NB4 (cell line): Measurements from ENCODE around the gene RSRC1.
"Not testable (repeated sequence)": the region's sequence is repeated elsewhere in the genome, so short reads cannot be mapped to it uniquely, and the experiment has no call there.

Source experiments
- DNase-seq: peaks from one replicate; pipeline ENCODE4 v3.0.0; 2010; ENCODE audit warnings: low read depth
- H3K4me3 ChIP-seq: one replicate; pipeline ENCODE4 v1.5.1; 2011; ENCODE audit warnings: mild to moderate bottlenecking, low read depth, low read length, moderate library complexity
- MYC ChIP-seq: IDR thresholded peaks from 2 replicates; pipeline ENCODE4 v1.6.1; 2011; ENCODE audit warnings: low read depth, low read length
- POLR2A ChIP-seq: IDR thresholded peaks from 2 replicates; pipeline ENCODE4 v1.6.1; 2011; ENCODE audit warnings: mild to moderate bottlenecking; ENCODE audit not compliant: insufficient read length; ENCODE audit errors: extremely low read depth
- TF ChIP-seq, protein P1 (sequence below): IDR thresholded peaks from one replicate; pipeline ENCODE4 v1.5.1; 2012; ENCODE audit warnings: low read depth, low read length
- TF ChIP-seq, protein P2 (sequence below): IDR thresholded peaks from 2 replicates; pipeline ENCODE4 v1.6.1; 2011; ENCODE audit warnings: low read depth, low read length

RSRC1 gene

DNA sequence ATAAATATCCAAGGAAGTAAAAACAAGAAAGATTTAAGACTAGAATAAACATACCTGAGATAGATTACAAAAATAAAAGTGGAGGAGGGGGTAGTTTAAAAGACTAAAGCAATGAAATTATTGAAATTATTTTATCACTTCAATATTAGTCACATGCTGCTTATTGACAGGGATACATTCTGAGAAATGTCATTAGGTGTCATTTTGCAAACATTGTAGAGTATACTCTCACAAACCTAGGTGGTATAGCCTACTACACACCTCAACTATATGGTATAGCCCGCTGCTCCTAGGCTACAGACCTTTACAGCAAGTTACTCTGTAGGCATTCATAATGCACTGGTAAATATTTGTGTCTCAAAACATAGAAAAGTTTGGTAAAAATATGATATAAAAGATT lies 384.0 kb downstream of the RSRC1 start:
- H3K4me3 ChIP-seq, result no peak overlapping the region
- no peak for TF ChIP-seq MYC
- TF ChIP-seq, protein P1, sequence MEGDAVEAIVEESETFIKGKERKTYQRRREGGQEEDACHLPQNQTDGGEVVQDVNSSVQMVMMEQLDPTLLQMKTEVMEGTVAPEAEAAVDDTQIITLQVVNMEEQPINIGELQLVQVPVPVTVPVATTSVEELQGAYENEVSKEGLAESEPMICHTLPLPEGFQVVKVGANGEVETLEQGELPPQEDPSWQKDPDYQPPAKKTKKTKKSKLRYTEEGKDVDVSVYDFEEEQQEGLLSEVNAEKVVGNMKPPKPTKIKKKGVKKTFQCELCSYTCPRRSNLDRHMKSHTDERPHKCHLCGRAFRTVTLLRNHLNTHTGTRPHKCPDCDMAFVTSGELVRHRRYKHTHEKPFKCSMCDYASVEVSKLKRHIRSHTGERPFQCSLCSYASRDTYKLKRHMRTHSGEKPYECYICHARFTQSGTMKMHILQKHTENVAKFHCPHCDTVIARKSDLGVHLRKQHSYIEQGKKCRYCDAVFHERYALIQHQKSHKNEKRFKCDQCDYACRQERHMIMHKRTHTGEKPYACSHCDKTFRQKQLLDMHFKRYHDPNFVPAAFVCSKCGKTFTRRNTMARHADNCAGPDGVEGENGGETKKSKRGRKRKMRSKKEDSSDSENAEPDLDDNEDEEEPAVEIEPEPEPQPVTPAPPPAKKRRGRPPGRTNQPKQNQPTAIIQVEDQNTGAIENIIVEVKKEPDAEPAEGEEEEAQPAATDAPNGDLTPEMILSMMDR, result no peak
- TF ChIP-seq, protein P2, sequence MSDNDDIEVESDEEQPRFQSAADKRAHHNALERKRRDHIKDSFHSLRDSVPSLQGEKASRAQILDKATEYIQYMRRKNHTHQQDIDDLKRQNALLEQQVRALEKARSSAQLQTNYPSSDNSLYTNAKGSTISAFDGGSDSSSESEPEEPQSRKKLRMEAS, result no peak
- TF ChIP-seq POLR2A, result no peak
- DNase-seq, result no peak

DNA sequence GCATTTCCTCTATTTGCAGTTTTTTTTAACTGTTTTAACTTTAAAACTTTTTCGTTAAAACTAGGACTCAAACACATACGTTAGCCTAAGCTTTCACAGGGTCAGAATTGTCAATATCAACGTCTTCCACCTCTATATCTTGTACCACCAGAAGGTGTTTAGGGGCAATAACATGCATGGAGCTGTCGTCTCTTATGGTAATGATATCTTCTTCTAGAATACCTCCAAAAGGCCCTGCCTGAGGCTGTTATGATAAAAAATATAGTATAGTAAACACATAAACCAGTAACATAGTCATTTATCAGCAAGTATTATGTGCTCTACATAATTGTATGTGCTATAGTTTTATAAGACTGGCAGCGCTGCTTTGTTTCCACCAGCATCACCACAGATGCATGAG lies 384.8 kb downstream of the RSRC1 start:
- TF ChIP-seq, protein P1, result no peak
- TF ChIP-seq, protein P2, result no peak
- TF ChIP-seq MYC (no peak), POLR2A (no peak)
- no peak for DNase-seq
- no peak overlapping the region for H3K4me3 ChIP-seq

DNA sequence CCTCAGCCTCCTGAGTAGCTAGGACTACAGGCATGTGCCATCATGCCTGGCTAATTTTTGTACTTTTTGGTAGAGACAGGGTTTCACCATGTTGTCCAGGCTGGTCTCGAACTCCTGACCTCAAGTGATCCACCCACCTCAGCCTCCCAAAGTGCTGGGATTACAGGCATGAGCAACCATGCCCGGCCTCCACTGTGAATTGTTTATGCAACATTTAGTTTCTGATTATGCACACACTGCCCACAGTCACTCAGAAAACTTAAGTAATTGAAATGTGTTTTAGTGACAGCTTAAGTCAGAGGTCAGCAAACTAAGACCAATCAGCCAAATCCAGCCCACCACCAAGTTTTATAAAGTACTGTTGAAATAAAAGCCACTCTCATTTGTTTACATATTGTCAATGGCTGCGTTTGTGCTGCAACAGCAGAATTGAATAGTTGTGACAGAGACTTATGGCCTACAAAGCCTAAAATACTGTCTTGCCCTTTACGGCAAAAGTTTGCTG lies 385.6 kb downstream of the RSRC1 start:
- DNase-seq, H3K4me3 ChIP-seq: not testable (repeated sequence)

DNA sequence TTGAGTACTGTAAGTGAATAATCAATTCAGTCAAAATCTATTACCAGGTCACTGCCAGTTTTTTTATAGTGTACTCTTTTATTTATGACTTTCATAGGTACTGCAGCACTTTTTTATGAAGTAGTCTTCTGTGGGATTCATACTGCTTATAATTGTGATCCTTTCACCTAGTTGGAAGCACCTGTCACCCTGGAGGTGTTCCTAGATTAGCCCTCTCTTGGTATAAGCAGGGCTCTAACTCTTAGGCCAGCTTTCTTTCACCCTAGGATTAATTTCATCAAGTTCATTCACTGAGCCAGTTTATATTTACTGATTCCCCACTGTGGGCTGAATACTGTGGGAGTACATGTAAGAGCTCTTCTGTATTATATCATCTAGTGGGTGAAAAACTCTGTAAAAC lies 395.2 kb downstream of the RSRC1 start:
- DNase-seq, result no peak
- H3K4me3 ChIP-seq, result no peak overlapping the region
- TF ChIP-seq, protein P2, result no peak
- TF ChIP-seq, protein P1, result no peak
- TF ChIP-seq POLR2A, result no peak
- no peak for TF ChIP-seq MYC

DNA sequence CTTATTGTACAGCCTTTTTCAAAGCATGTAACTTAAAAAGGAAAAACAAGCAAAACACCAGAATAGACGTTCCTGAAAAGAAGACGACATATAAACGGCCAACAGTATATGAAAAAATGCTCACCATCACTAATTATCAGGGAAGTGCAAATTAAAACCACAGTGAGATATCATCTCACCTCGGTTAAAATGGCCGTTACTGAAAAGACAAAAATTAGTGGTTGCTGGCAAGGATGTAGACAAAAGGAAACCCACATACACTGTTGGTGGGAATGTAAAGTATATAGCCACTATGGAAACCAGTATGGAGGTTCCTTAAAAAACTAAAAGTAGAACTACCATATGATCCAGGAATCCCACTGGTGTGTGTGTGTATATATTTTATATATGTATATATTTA lies 396.6 kb downstream of the RSRC1 start:
- TF ChIP-seq, protein P2, result no peak
- TF ChIP-seq, protein P1, result no peak
- no peak for TF ChIP-seq MYC
- TF ChIP-seq POLR2A, result no peak
- DNase-seq, result no peak
- no peak overlapping the region for H3K4me3 ChIP-seq

DNA sequence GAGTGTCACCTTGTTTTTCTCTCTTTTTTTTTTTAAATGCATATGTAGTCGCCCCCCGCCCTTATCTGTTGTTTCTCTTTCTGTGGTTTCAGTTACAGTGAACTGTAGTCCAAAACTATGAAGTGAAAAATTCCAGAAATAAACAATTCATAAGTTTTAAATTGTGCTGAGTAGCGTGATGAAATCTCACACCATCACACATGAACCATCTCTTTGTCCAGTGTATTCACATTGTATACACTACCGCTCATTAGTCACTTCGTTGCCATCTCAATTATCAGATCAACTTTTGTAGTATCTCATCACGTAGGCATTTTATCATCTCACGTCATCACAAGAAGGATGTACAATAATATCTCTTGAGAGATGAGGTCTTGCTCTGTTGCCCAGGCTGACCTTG lies 398.6 kb downstream of the RSRC1 start:
- DNase-seq, result no peak
- no peak overlapping the region for H3K4me3 ChIP-seq
- TF ChIP-seq, protein P1, result no peak
- TF ChIP-seq MYC, result no peak
- TF ChIP-seq, protein P2, result no peak
- TF ChIP-seq POLR2A, result no peak
